GM12892 (cell line): ENCODE measurements around the gene PARP3. TPM values are rescaled to one million over a fixed set of nuclear protein-coding genes. Genes with fewer than 3 reads are reported as not detected.
A peak's percentile ranks its signal among the peaks of the same experiment; 100 is the strongest.
"Not testable (repeated sequence)": the region's sequence is repeated elsewhere in the genome, so short reads cannot be mapped to it uniquely, and the experiment has no call there.

ENCODE experiments used
- DNase-seq: peaks from one replicate; pipeline ENCODE4 v3.0.0; 2011; ENCODE audit not compliant: insufficient read length
- FAIRE-seq: peaks from 2 replicates; lab custom pipeline; 2011; peaks lifted over from hg19 to GRCh38; lab: Jason Lieb, UNC
- POLR2A ChIP-seq: IDR thresholded peaks from 2 replicates; pipeline ENCODE4 v1.6.1; 2011; ENCODE audit warnings: low read depth, low read length, control low read depth
- POLR2AphosphoS5 ChIP-seq: IDR thresholded peaks from 2 replicates; pipeline ENCODE4 v1.6.1; 2011; ENCODE audit warnings: low read depth, low read length, control low read depth
- TAF1 ChIP-seq: IDR thresholded peaks from 2 replicates; pipeline ENCODE4 v1.6.1; 2011; ENCODE audit warnings: low read depth, mild to moderate bottlenecking, control low read depth, low read length, borderline replicate concordance
- polyA plus RNA-seq: library from polyadenylated mRNA; unstranded; fragments of >200 nt; gene quantifications from one replicate; pipeline ENCODE4 v1.2.1, GENCODE V29; 2012; ENCODE audit warnings: missing spikeins, inconsistent platforms; ENCODE audit not compliant: missing spikeins

The PARP3 gene
- polyA plus RNA-seq: 22.1 TPM

DNA sequence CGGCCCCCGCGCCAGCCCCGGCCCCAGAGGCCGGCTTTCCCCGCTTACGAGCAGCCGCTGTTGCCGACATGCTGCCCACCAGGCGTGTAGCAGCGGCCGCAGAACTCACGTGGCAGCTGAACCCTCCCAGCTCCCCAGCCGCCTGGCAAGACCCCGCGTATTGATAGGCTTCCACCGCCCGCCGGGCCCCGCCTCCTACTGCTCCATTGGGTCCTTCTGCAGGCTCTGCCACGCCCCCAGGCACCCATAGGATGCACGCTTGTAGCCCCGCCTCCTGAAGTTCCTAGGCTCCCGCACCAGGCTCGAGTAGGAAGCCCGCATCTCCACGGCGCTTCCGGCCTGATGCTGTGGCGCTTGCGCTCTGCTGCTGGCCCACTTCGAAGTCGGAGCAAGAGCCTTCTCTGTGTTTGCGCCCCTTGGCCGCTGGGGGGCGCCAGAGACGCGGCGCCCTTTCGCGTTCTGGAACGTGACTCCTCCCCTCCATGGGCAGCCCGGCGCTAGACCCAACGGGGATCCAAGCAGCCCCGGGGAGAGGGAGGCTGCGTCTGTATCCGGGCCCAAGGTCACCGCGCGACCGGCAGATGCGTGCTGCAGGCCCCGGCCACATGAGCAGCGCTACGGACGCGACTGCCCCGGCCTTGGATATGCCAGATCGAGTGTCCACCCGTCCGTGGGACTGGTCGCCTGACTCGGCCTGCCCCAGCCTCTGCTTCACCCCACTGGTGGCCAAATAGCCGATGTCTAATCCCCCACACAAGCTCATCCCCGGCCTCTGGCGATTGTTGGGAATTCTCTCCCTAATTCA lies at the start of gene PARP3, which contains the start of gene RRP9:
Gene PARP3 (plus strand): TSS at position 566 of the 805 bp plus-strand sequence. CDS start 993 bp downstream, outside the sequence.
Gene RRP9 (minus strand): TSS at position 107 of the 805 bp plus-strand sequence. CDS start 37 bp downstream, at position 70.
- DNase-seq (peak; percentile 99), FAIRE-seq (peak; percentile 99)
- TF ChIP-seq POLR2AphosphoS5 (peak; percentile 62), TAF1 (peak; percentile 64; the same call in 1 of the 2 replicates), POLR2A (peak; percentile 72; the same call in 1 of the 2 replicates)

DNA sequence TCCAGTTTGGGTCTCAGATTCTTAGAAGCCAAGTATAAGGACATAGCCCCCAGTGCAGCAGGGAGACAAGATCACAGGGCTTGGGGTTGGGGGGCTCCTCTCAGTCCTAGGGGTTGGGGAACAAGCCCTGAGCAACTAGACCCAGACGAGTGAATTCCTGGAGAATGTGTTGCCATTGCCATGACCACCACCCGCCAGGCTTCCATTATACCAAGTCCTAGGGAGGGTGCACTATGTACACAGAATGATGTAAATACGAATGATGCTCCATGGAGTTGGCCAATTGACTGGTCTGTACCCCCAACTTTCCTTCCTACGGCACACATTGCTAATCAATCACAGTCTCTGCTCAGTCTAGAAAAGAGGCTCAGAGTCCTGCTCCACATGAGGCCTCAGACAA lies 47.8 kb upstream of the PARP3 start:
- FAIRE-seq (no peak), DNase-seq (no peak)
- TF ChIP-seq POLR2A: no peak

DNA sequence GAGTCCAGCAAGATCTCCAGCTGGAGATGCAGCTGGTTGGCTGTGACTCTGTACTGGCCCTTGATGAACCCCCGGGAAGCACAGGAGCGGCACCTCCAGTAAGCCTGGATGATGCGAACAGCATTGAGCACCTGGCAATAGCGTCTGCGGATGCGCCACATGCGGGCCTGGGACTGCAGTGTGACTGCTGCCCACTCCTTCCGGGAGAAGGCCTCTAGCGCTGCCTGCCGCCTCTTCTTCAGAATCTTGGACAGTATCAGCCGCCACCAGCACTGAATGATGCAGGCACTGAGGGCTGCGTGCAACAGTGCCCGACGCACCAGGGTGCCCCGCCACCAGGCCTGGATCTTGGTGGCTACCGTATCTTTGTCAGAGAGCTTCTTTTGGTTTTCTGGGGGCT lies 47.2 kb upstream of the PARP3 start:
- FAIRE-seq: no peak
- TF ChIP-seq TAF1 (no peak), POLR2A (no peak), POLR2AphosphoS5 (no peak)
- DNase-seq: no peak

DNA sequence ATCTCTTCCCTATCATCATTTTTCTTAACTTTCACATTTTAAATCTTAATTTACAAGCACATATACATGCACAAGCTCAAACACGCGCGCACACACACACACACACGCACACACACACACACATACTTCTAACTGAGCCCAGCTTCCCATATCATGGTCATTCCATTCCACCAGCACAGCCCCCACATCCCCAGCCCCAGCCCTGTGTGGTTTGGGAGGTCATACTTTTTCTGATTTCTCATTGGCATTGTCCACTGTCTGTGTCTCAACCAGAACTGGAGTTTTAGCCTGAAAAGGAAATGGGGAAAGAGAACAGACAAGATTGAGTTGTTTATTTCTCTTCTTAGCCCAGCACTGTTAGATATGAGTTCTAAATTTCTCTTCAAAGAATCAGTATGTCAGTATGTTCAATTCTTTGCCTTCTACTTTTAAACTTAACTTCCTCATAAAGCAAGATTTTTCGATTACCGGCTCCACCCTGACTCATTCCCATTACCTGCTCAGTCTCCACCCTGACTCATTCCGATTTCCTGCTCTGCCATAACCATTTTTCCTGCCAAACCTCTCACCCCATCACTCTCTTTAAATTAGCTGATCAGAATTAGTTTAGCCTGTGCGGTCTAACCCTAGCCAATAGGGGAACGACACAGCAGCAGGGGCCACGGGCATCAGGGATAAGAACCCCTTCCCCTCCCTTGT lies 45.4 kb upstream of the PARP3 start:
- FAIRE-seq (no peak), DNase-seq (no peak)
- TF ChIP-seq TAF1 (no peak), POLR2A (no peak), POLR2AphosphoS5 (no peak)

DNA sequence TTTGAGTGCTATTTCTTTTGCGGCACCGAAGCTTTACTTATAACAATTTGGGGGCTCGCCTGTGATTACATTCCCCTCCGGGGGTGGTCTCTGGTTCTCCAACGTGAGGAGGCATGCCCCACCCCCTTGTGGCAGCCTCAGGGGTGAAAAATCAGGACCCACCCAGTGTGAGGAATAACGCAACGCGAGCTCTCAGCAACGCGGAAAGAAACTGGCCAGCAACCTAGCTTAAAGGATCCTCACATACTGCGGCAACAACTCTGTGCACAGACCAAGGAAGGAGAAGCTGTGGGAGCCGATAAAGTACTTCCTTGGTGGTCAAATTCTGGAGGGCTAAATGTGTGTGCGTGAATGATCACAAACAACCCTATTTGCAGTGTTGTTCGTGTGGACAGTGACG lies 44.8 kb upstream of the PARP3 start:
- TF ChIP-seq TAF1 (no peak), POLR2AphosphoS5 (no peak), POLR2A (no peak)
- DNase-seq (no peak), FAIRE-seq (no peak)

DNA sequence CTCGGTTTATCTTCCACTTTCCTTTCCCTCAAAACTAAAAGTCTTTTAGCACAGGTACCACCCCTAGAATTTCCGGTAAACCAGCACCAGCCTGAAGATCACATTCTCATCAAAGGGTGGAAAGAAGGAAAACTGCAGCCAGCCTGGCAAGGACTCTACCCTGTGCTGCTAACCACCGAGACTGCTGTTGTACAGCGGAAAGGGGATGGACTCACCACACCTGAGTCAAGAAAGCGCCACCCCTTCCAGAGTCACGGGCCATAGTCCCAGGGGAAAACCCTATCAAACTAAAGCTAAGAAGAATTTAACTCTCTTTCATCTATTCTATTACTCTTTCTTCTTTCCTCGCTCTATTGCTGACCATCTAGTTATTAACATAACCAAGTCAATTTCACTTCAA lies 42.1 kb upstream of the PARP3 start:
- not testable (repeated sequence) for DNase-seq, FAIRE-seq

DNA sequence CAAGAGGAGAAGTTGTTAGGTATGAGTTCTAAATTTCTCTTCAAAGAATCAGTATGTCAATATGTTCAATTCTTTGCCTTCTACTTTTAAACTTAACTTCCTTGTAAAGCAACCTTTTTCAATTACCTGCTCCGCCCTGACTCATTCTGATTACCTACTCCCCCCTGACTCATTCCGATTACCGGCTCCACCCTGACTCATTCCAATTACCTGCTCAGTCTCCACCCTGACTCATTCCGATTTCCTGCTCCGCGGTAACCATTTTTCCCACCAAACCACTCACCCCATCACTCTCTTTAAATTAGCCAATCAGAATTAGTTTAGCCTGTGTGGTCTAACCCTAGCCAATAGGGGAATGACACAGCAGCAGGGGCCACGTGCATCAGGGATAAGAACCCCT lies 39.8 kb upstream of the PARP3 start:
- not testable (repeated sequence) for DNase-seq, FAIRE-seq

DNA sequence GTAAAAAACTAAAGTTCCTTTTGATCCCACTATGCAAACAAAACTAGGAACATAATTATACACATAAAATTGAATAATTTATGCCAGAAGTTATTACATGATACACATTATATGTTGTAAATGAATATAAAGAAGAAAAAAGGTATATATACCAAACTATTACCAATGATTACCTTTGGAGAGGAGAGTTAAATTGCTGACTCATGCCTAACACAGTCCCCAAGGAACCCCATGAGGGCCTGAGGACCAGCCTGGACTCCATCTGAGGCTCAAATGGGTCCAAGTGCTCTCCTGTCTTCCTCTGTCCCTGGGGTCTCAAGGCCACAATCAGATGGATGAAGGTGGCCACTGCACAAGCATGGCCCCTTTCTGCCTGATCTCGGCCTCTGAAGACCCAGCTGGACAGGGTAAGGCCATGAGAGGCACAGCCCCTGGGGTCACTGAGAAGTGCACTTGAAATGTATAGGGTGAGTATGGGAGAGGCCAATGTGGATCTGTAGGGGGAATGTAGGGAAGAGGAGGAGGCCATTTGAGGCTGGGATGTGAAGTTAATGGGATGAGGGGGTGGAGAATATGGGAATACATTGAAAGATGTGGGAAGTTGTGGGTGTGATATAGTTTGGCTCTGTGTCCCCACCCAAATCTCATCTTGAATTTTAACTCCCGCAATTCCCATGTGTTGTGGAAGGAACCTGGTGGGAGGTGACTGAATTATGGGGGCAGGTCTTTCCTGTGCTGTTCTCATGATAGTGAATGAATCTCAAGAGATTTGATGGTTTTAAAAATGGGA lies 37.9 kb upstream of the PARP3 start:
- FAIRE-seq (no peak), DNase-seq (no peak)
- TF ChIP-seq TAF1: no peak
- no peak for TF ChIP-seq POLR2A
- no peak for TF ChIP-seq POLR2AphosphoS5

DNA sequence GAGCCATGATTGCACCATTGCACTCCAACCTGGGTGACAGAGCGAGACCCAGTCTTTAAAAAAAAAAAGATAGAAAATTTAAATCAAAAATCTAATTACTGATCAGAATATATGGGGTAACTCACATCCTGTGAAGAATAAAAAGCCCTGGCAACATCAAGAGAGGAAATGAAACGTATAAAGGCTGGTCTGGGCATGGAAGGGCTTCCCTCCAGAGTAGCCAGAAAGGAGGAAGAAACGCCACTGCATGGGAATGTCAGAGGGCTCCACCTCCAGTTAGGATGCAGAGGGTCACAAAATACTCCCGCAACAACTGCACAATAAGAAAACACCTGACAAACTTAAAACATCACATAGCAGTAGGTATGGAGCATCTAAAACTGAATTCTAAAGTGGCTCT lies 34.1 kb upstream of the PARP3 start:
- DNase-seq (no peak), FAIRE-seq (no peak)
- TF ChIP-seq POLR2AphosphoS5: no peak
- no peak for TF ChIP-seq TAF1
- TF ChIP-seq POLR2A: no peak

DNA sequence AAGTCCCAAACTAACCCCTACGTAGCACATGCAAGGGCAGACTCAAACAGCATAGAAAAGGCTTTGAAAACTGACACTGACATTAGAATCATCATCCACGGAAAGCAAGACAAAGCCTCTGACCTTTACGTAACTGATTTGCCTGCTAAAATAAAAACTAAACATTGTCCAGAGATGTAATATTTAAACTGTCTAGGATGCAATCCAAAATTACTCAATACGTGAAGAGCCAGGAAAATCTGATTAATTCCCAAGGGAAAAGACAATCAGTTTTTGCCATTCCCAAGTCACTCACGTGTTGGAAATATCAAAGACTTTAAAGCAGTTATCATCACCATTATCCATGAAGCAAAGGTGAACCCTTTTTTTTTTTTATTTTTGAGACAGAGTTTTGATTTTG lies 25.7 kb upstream of the PARP3 start:
- TF ChIP-seq TAF1 (no peak), POLR2A (no peak), POLR2AphosphoS5 (no peak)
- DNase-seq (no peak), FAIRE-seq (no peak)

DNA sequence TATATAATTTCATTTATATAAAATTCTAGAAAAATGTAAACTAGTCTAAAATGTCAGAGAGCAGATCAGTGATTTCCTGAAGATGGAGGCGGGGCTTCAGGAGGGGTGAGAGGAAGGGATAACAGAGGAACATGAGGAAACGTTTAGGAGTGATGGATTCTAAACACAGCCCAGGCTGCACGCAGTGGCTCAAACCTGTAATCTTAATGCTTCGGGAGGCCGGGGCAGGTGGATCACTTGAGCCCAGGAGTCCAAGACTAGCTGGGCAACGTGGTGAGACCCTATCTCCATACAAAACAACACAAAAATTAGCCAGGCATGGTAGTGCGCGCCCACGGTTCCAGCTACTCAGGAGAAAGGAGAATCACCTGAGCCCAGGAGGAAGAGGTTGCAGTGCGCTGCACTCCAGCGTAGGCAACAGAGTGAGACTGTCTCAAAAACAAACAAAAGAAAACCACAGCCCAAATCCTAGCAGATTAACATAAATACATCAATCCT lies 21.0 kb upstream of the PARP3 start:
- DNase-seq (no peak), FAIRE-seq (no peak)
- TF ChIP-seq TAF1 (no peak), POLR2A (no peak), POLR2AphosphoS5 (no peak)
